BLaER1 (cell line): ENCODE data around the gene DLX3.

ENCODE experiments used
- H3K27ac ChIP-seq: shearing (Covaris generic); formaldehyde crosslinking; 2 replicates; pipeline ENCODE4 v1.8.1; 2022
- H3K27me3 ChIP-seq: shearing (Covaris generic); formaldehyde crosslinking; 2 replicates; pipeline ENCODE4 v1.8.1; 2022
- H3K36me3 ChIP-seq: shearing (Covaris generic); formaldehyde crosslinking; 2 replicates; pipeline ENCODE4 v1.8.1; 2022
- H3K4me1 ChIP-seq: shearing (Covaris generic); formaldehyde crosslinking; 2 replicates; pipeline ENCODE4 v1.8.1; 2022
- H3K4me2 ChIP-seq: shearing (Covaris generic); formaldehyde crosslinking; 2 replicates; pipeline ENCODE4 v1.8.1; 2022
- H3K4me3 ChIP-seq: shearing (Covaris generic); formaldehyde crosslinking; 2 replicates; pipeline ENCODE4 v1.8.1; 2022
- H3K9ac ChIP-seq: shearing (Covaris generic); formaldehyde crosslinking; 2 replicates; pipeline ENCODE4 v1.8.1; 2022
- H3K9me3 ChIP-seq: shearing (Covaris generic); formaldehyde crosslinking; 2 replicates; pipeline ENCODE4 v1.8.1; 2022
- H4K20me1 ChIP-seq: shearing (Covaris generic); formaldehyde crosslinking; 2 replicates; pipeline ENCODE4 v1.8.1; 2022
- Cebpa-rat ChIP-seq: shearing (Covaris generic); IDR thresholded peaks from 2 replicates; pipeline ENCODE4 v1.8.1; 2022

DLX3 gene

DNA sequence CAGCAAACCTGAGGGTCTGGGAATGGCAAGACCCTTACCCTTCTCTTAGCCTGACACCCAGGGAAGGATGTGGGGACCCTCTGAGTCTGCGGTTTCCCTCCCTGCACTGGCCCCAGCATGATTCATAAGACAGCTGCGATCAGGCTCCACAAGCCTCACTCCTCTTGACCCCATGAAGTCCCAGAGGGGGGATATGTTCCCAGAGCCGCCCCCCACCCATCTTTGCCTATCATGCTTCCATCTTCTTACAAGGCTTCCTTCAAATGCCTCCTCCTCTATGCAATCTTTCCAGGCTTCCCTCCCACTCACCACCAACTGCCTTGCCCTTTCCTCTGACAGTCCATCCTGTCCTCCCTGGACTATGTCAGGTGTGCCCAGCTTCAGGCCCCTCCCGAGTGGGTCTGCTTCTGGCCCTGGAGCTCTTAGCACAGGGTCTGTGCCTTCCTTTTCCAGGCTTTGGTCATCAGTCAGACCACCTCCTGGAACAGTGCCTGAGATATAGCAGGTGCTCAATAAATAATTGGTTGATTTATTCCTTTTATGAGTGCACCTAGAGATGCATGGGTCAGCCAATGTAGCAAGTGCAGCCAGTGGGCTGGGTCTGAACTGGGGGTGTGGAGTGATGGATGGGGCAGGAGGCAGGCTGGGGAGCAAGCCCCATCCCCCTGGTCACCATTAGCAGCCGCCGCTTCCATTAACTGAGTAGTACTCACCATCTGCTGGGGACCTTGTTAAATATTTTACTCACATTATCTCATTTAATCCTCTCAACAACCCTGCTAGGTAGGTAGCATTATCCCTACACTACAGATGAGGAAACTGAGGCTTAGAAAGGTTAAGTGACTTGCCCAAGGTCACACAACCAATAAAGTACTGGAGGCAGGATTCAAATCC, 8.4 kb downstream of the DLX3 start:
- Histone ChIP-seq H3K9me3 (no peaks in the 10 kb centered on the region), H3K4me2 (no peak overlapping the region; the same call in 1 of the 2 replicates), H3K27me3 (peaks cover 15% of the 10 kb centered on the region), H3K9ac (no peak overlapping the region), H3K4me3 (no peak overlapping the region), H4K20me1 (peaks cover 15% of the 10 kb centered on the region; the same call in 1 of the 2 replicates), H3K36me3 (no peaks in the 10 kb centered on the region), H3K27ac (no peak overlapping the region), H3K4me1 (peaks cover 58% of the 10 kb centered on the region)
- no peak for TF ChIP-seq Cebpa-rat

DNA sequence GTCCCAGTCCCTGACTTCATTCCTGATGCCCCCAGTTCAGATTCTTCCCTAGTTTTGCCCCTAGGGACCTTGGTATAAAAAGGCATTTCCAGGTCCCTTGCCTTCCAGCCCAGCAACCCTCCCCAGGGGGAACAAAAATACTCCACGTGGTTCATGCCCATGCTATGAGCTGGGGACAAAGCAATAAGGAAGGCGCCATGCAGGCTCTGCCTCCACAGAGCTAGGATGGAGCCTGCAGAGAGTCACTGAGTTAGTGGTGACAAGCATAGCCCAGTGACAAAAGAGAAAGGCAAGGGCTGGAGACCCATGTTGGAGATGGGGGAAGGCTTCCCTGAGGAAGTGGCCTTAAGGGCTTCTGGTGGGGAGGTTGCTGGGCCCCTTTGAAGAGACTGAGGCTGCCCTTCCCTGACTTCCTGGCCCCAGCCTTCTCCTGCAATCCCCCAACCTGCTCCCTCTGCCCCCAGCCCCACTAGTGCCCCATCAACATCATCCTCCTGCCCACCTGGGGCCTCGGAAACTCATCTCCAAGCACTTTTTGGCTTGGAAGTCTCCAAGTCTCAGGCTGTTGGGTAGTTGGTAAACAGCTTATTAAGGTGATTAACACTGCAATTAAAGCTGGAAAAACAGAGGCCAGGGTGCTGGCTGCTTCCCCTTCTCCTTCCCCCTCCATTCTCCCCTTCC, 9.6 kb downstream of the DLX3 start:
- peaks cover 3% of the 10 kb centered on the region; the same call in 1 of the 2 replicates for H3K27me3 ChIP-seq
- no peak for TF ChIP-seq Cebpa-rat

DNA sequence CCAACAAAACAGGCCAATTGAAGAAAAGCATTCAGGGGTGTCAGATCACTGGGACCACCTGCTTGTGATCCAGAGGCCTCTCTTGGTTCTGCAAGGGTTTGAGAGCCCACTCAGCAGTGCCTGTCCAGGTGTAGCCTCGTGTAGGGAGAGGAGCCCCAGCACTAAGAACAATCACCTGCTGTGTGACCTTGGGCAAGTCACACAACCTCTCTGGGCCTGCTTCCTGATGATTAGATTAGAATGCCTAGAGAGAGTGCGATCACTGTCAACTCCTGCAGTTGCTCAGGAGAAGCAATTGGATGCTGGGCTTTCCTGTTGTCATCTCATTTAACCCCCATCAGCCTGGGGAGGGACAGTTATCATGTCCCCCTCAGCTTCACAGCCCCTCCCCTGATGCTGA, 10.2 kb downstream of the DLX3 start:
- no peak for TF ChIP-seq Cebpa-rat
- Histone ChIP-seq H3K9ac (no peak overlapping the region), H3K4me2 (peak overlapping the region; percentile 75), H3K27me3 (no peaks in the 10 kb centered on the region), H3K4me1 (peaks cover 54% of the 10 kb centered on the region), H3K27ac (no peak overlapping the region), H3K4me3 (no peak overlapping the region), H3K36me3 (no peaks in the 10 kb centered on the region), H3K9me3 (no peaks in the 10 kb centered on the region), H4K20me1 (no peaks in the 10 kb centered on the region; the same call in 1 of the 2 replicates)

More for the DNA sequence above, 9.6 kb downstream of the DLX3 start:
- Histone ChIP-seq H3K4me3 (no peak overlapping the region), H3K36me3 (no peaks in the 10 kb centered on the region), H3K4me2 (peak overlapping the region; percentile 75), H3K27ac (no peak overlapping the region), H4K20me1 (peaks cover 4% of the 10 kb centered on the region; the same call in 1 of the 2 replicates), H3K4me1 (peaks cover 56% of the 10 kb centered on the region), H3K9me3 (no peaks in the 10 kb centered on the region), H3K9ac (no peak overlapping the region)

DNA sequence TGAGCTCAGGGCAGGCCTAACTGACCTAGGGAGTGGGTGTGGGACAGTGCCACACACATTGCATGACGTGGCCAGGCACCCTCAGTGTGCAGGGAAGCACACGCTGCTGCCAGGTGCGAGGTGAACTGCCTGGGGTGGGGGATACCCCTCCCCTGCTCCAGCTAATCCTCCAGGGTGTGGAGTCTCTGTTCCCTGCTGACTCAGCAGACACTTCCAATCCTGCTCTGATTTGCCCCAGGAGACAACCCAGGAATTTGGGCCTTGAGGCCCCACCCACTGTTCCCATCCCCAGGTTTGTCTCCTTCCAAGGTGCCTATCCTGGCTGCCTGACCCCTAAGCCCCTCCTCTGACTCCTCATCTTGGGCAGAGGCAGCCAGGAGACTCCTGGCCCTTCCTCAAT, 10.7 kb downstream of the DLX3 start:
- H3K4me1 ChIP-seq = peaks cover 50% of the 10 kb centered on the region
- no peaks in the 10 kb centered on the region for H4K20me1 ChIP-seq
- H3K36me3 ChIP-seq = no peaks in the 10 kb centered on the region
- no peak overlapping the region for H3K9ac ChIP-seq
- no peak overlapping the region for H3K4me3 ChIP-seq
- no peak for TF ChIP-seq Cebpa-rat
- no peaks in the 10 kb centered on the region for H3K9me3 ChIP-seq
- no peak overlapping the region for H3K27ac ChIP-seq
- H3K4me2 ChIP-seq = peak overlapping the region; percentile 75; the same call in 1 of the 2 replicates
- H3K27me3 ChIP-seq = no peaks in the 10 kb centered on the region

DNA sequence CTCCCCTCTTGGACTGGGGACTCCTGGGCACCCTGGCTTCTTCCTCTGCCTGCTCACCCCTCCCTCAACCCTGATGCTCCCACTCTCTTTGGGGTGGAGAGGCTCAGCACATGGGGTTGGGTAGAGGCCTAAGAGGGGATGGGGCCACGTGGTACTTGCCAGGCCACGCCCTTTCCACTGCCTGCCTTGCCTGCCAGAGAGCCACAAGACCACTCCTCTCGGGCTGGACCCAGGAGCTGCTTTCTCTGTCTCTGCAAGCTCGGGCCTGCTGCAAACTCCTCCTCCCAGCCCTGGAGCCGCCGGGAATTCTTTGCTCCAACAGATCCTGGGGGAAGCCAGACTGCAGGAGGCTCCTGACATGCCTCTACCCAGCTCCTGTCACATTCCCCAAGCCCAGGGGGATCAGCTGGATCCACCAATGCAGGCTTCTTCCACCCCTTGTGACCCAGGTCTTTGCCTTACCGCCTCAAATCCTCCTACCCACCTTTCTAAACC, 14.3 kb downstream of the DLX3 start:
- H3K9me3 ChIP-seq = no peaks in the 10 kb centered on the region
- H3K27ac ChIP-seq = no peak overlapping the region

DNA sequence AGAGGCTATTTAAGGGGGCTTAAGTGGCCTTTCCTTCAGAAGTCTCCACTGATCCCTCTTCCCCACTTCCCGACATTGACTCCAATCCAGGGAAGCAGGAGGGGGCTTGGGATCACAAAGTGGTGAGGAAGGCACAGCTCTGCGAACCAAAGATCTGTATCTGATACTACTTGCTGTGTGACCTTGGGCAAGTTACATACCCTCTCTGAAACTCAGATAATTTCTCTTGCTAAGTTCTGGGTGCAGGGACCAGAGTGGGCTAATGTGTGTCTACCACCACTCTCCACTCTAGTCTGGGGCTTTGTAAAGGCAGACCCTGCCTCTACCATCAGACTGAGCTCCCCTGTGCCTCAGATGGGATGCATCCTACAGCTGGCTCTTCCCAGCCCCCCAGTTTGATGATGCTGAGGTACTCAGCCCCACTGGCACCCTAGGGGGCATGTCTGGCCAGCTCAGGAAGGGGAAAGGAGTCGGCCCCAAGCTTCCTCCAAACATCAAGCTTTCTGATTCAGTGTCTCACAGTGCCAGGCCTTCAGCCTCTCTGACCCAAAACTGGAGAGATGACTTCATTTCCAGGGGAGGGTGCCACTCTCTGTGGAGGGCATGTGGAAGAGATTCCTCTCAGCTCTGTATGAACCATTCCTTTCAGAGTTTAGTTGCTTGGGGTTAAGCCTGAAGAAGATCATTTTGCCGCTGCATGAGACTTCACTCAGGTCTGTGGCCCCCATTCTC, 15.1 kb downstream of the DLX3 start:
- Histone ChIP-seq H3K4me2 (peak overlapping the region; percentile 12; the same call in 1 of the 2 replicates), H3K36me3 (no peaks in the 10 kb centered on the region), H3K27me3 (peaks cover 14% of the 10 kb centered on the region), H3K9ac (no peak overlapping the region), H3K9me3 (no peaks in the 10 kb centered on the region), H3K4me1 (peaks cover 33% of the 10 kb centered on the region), H3K27ac (no peak overlapping the region), H3K4me3 (no peak overlapping the region), H4K20me1 (no peaks in the 10 kb centered on the region)
- TF ChIP-seq Cebpa-rat = no peak

More for the DNA sequence above, 14.3 kb downstream of the DLX3 start:
- TF ChIP-seq Cebpa-rat = no peak
- Histone ChIP-seq H3K27me3 (peaks cover 6% of the 10 kb centered on the region; the same call in 1 of the 2 replicates), H4K20me1 (no peaks in the 10 kb centered on the region), H3K4me1 (peaks cover 42% of the 10 kb centered on the region), H3K4me2 (no peak overlapping the region), H3K4me3 (no peak overlapping the region), H3K36me3 (no peaks in the 10 kb centered on the region), H3K9ac (no peak overlapping the region)

DNA sequence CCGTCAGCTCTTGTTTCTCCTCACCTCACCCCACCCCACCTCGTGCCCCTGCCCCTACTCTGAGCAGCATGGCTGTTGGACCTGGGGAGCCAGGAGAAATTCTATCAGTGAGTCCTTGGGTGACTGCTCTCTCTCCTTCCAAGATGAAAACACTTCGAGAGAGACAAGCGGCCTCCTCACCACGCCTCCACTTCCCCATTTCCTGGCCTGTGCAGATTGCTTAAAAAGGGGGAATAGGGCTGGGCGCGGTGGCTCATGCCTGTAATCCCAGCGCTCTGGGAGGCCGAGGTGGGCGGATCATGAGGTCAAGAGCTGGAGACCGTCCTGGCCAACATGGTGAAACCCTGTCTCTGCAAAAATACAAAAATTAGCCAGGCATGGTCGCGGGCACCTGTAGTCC, 16.5 kb downstream of the DLX3 start:
- no peak overlapping the region for H3K4me3 ChIP-seq
- no peaks in the 10 kb centered on the region for H3K9me3 ChIP-seq
- H3K9ac ChIP-seq = no peak overlapping the region
- H3K4me2 ChIP-seq = peak overlapping the region; percentile 51
- peaks cover 24% of the 10 kb centered on the region for H3K4me1 ChIP-seq
- H3K36me3 ChIP-seq = no peaks in the 10 kb centered on the region
- no peak overlapping the region for H3K27ac ChIP-seq
- TF ChIP-seq Cebpa-rat = no peak
- H4K20me1 ChIP-seq = peaks cover 4% of the 10 kb centered on the region; the same call in 1 of the 2 replicates
- H3K27me3 ChIP-seq = peaks cover 28% of the 10 kb centered on the region

DNA sequence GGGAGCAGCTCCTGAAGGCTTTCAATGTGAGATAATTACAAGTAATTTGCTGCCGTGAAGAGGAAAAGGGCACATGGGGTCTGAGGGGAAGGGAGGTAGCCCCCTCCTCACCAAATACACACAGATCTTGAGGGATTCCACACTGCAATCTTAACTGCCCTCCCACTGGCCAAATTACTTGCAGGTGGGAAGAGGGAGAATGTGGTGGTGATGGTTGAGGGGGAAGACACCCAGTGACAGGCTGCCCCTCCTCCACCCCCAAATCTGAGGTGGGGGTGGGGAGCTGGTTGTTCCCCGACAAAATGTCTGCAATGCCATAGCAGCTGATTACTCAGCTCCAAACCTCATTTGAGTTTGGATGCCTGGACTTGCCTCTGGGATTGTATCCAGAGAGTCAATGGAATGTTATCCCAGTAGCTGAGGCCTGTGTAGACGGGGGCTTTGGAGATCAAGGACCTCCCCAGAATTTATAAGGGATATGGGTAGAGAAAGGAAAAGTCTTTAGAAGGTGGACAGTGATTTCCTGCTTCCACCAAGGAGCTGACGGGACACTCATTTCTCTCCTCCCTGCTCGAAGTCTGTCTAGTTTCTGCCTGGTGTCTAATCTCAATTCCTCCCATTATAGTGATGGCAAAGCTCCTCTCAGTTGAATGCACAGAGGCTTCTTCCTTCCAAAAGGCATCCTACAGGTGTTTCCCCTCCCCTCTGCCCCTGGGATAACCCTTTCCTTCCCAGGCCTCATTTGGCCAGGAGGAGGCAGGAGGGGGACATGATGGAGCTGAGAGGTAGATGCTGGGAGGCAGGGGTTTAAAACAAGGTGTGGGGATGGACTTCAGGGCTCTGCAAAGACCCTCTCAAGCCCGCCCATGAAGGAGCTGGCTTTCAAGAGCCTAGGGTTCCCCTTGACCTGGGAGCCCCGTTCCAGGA, 17.3 kb downstream of the DLX3 start:
- Histone ChIP-seq H3K9ac (no peak overlapping the region), H3K4me2 (peak overlapping the region; percentile 51), H3K27ac (no peak overlapping the region), H3K36me3 (no peaks in the 10 kb centered on the region), H3K4me3 (no peak overlapping the region), H3K4me1 (peaks cover 24% of the 10 kb centered on the region), H4K20me1 (peaks cover 12% of the 10 kb centered on the region; the same call in 1 of the 2 replicates), H3K9me3 (no peaks in the 10 kb centered on the region), H3K27me3 (peaks cover 36% of the 10 kb centered on the region)
- TF ChIP-seq Cebpa-rat = no peak
